ENCODE results near the gene KIF3C.

DNA sequence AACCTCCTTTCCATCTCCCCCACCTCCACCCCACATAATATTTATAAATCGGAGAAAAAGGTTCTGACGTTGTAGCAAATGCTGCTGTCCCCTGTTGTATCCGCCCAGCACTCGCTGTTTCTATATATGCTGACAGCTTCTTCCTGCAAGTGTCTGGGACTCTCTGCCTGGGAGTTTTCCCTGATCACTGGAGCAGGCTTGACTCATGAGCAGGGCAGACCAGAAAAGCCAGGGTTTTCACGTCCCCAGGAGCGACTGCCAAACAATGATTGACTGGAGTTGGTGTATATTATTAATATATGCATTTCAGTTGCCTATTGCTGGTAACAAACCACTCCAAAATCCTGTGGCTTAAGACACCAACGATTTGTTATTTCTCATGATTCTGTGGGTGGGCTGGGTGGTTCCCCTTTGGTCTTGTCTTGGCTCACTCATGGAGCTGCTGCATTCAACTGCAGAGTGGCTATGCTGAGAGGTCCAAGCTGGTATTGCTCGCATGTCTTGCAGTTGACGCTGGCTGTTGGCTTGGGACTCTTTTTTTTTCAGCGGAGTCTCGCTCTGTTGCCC is 82.8 kb downstream of the KIF3C start:
- TF ChIP-seq POLR2A (IDR thresholded peaks at IDR 0.05; ENCODE audit: extremely low read depth, insufficient read length): no peak
- TF ChIP-seq CTCF (IDR thresholded peaks at IDR 0.05; ENCODE audit: low read depth, low read length): no peak
- no peak for TF ChIP-seq MAX (IDR thresholded peaks at IDR 0.05; ENCODE audit: low read depth, low read length)
- TF ChIP-seq MYC (IDR thresholded peaks at IDR 0.05; ENCODE audit: low read depth, low read length): no peak
